HG03060 (cell line): ENCODE measurements around the gene CCDC40.
"Not testable (repeated sequence)": the region's sequence is repeated elsewhere in the genome, so short reads cannot be mapped to it uniquely, and the experiment has no call there.

Experiments
- ATAC-seq: cut with Tn5 transposase; IDR thresholded peaks from one replicate; pipeline ENCODE4 v1.9.1; 2021; ENCODE audit warnings: low read depth, moderate number of reproducible peaks; ENCODE audit not compliant: unreplicated experiment

The CCDC40 gene

GRCh38 chr17:80035937-80036714 lies at the start of gene CCDC40:
Gene CCDC40, plus strand, starts transcription at chr17:80036642. Its CDS starts 21 bp downstream, at chr17:80036663.
- ATAC-seq = no peak

GRCh38 chr17:79987187-79987934 lies 49.1 kb upstream of the CCDC40 start:
- ATAC-seq = no peak

GRCh38 chr17:79987935-79988184 lies 48.6 kb upstream of the CCDC40 start:
- no peak for ATAC-seq

- no peak for ATAC-seq
These were observed 48.1 kb upstream of the CCDC40 start for GRCh38 chr17:79988185-79988971.

GRCh38 chr17:79989106-79989835 lies 47.2 kb upstream of the CCDC40 start:
- ATAC-seq = no peak

- ATAC-seq = no peak
These were observed 46.3 kb upstream of the CCDC40 start for GRCh38 chr17:79990051-79990592.

- no peak for ATAC-seq
These were observed 45.7 kb upstream of the CCDC40 start for GRCh38 chr17:79990704-79991103.

GRCh38 chr17:79991140-79991923 lies 45.1 kb upstream of the CCDC40 start:
- ATAC-seq = no peak

GRCh38 chr17:79991924-79992648 lies 44.4 kb upstream of the CCDC40 start:
- no peak for ATAC-seq

- ATAC-seq = no peak
These were observed 43.6 kb upstream of the CCDC40 start for GRCh38 chr17:79992649-79993389.

GRCh38 chr17:79993390-79994227 lies 42.8 kb upstream of the CCDC40 start:
- no peak for ATAC-seq

- not testable (repeated sequence) for ATAC-seq
These were observed 42.2 kb upstream of the CCDC40 start for GRCh38 chr17:79994228-79994569.

- ATAC-seq = no peak
These were observed 41.8 kb upstream of the CCDC40 start for GRCh38 chr17:79994602-79995001.

- no peak for ATAC-seq
These were observed 40.7 kb upstream of the CCDC40 start for GRCh38 chr17:79995696-79996095.

- ATAC-seq = no peak
These were observed 40.2 kb upstream of the CCDC40 start for GRCh38 chr17:79996291-79996690.

- ATAC-seq = no peak
These were observed 39.3 kb upstream of the CCDC40 start for GRCh38 chr17:79997011-79997660.

- no peak for ATAC-seq
These were observed 36.3 kb upstream of the CCDC40 start for GRCh38 chr17:80000136-80000535.
